ENCODE results near the gene PCSK5.
A peak's percentile ranks its signal among the peaks of the same experiment; 100 is the strongest.

Gene PCSK5

GRCh38 chr9:76371901-76372300, 481.4 kb downstream of the PCSK5 start:
- no peak for DNase-seq

GRCh38 chr9:76372336-76372735, 481.9 kb downstream of the PCSK5 start:
- no peak for DNase-seq

GRCh38 chr9:76373173-76373783, 482.8 kb downstream of the PCSK5 start:
- DNase-seq, result no peak

GRCh38 chr9:76373784-76374474, 483.5 kb downstream of the PCSK5 start:
- no peak for DNase-seq

- no peak for DNase-seq
Measured at GRCh38 chr9:76374783-76375559, 484.5 kb downstream of the PCSK5 start.

- no peak for DNase-seq
Measured at GRCh38 chr9:76377791-76378190, 487.3 kb downstream of the PCSK5 start.

GRCh38 chr9:76378367-76379073, 488.0 kb downstream of the PCSK5 start:
- no peak for DNase-seq

- no peak for DNase-seq
Measured at GRCh38 chr9:76379494-76379893, 489.0 kb downstream of the PCSK5 start.

- DNase-seq, result no peak
Measured at GRCh38 chr9:76390656-76391055, 500.2 kb downstream of the PCSK5 start.

- DNase-seq, result peak; percentile 89 to 90
Measured at GRCh38 chr9:76394195-76394959, 503.9 kb downstream of the PCSK5 start, which contains the start of gene RFK. Gene RFK, minus strand, starts transcription at chr9:76394426. Its CDS starts 255 bp downstream, at chr9:76394171.

- peak; percentile 89 to 90 for DNase-seq
Measured at GRCh38 chr9:76394960-76395252, 504.4 kb downstream of the PCSK5 start.

GRCh38 chr9:76395381-76395780, 504.9 kb downstream of the PCSK5 start:
- no peak for DNase-seq

GRCh38 chr9:76396144-76396543, 505.7 kb downstream of the PCSK5 start:
- no peak for DNase-seq

GRCh38 chr9:76396597-76396996, 506.1 kb downstream of the PCSK5 start:
- DNase-seq, result no peak

GRCh38 chr9:76399856-76400255, 509.4 kb downstream of the PCSK5 start:
- no peak for DNase-seq

GRCh38 chr9:76400534-76401096, 510.1 kb downstream of the PCSK5 start:
- DNase-seq, result no peak

GRCh38 chr9:76401176-76401575, 510.7 kb downstream of the PCSK5 start:
- DNase-seq, result no peak

GRCh38 chr9:76401580-76402354, 511.3 kb downstream of the PCSK5 start:
- no peak for DNase-seq

- peak; percentile 86 to 89 for DNase-seq
Measured at GRCh38 chr9:76403352-76403751, 512.9 kb downstream of the PCSK5 start.

GRCh38 chr9:76404401-76404800, 513.9 kb downstream of the PCSK5 start:
- DNase-seq, result no peak

GRCh38 chr9:76405340-76405739, 514.9 kb downstream of the PCSK5 start:
- DNase-seq, result no peak
